Measurements from ENCODE around the gene PIKFYVE.
"Not testable (repeated sequence)": the region's sequence is repeated elsewhere in the genome, so short reads cannot be mapped to it uniquely, and the experiment has no call there.

Gene PIKFYVE

DNA sequence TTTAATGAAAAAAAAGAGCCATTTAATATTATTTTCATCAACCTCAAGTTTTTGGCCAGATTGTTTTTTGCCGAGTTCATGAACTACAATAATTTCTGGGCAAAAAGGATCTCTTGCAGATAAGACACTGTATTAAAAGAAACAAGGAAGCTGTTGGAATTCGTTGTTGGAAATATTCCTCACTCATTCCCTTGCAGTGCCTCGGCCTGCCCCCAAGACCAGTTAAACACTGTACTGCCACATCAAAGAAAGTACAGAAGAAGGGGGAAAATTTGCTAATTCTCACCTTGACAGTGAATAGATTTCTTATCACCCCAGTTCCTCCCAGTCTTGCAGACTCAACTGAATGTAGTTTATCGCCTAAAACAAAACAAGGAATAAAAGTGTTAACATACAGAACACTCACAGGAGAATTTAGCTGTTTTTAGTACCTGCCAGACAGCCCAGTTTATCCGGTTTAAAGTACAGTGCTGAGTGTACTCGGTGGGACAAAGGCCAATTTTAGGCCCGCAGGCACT lies 12.4 kb upstream of the PIKFYVE start:
- peak overlapping the region; percentile 94 for H3K4me3 ChIP-seq
- H3K36me3 ChIP-seq = peaks cover 42% of the 10 kb centered on the region
- no peaks in the 10 kb centered on the region for H3K9me3 ChIP-seq
- peak overlapping the region; percentile 31; the same call in 1 of the 2 replicates for H3K27ac ChIP-seq
- no peak for TF ChIP-seq Cebpa-rat (IDR thresholded peaks at IDR 0.05)
- peak overlapping the region; percentile 79 for H3K9ac ChIP-seq
- H3K27me3 ChIP-seq = no peaks in the 10 kb centered on the region
- H3K4me1 ChIP-seq = peaks cover 50% of the 10 kb centered on the region
- peak overlapping the region; percentile 80 for H3K4me2 ChIP-seq
- H4K20me1 ChIP-seq = peaks cover 11% of the 10 kb centered on the region

DNA sequence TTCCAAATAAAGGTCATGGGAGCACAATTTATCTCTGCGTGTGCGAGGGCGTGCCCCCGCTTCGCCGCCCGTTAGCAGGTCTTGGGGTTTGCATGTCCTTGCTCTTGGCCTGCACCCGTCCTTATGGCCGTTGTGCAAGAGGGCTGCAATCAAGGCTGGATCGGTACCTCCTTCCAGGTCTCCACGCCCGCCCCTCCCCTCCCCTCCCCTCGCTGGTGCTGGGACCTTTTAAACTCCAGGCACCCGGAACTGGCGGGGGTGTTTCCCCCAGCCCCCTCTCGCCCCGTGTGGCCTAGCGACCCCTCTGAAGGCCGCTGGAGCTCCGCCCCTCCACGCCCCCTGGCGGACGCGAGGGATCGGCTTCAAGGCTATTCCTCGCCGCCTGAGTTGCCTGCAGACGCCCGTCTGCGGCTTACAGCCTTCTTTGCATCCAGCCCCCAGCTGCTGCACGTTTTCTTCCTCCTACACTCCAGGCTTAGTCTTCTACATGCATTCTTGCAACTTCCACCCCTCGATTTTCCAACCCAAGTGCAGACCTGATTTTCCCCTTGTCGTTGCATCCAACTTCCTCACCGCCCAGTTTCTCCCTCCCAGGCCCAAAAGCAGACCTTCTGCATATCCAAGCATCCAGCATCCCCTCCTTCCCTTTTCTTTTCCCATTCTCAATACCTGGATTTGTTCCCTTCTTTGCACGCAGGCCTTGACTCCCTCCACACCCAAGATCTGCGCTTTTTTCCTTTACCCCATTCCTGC lies 11.8 kb upstream of the PIKFYVE start:
- H3K27me3 ChIP-seq = no peaks in the 10 kb centered on the region
- H3K4me2 ChIP-seq = peak overlapping the region; percentile 80
- peaks cover 11% of the 10 kb centered on the region for H4K20me1 ChIP-seq
- peaks cover 36% of the 10 kb centered on the region for H3K36me3 ChIP-seq
- H3K4me3 ChIP-seq = peak overlapping the region; percentile 94
- peak overlapping the region; percentile 79 for H3K9ac ChIP-seq
- H3K4me1 ChIP-seq = peaks cover 50% of the 10 kb centered on the region
- H3K27ac ChIP-seq = peak overlapping the region; percentile 40
- peak; percentile 21; the same call in 1 of the 2 replicates for TF ChIP-seq Cebpa-rat (IDR thresholded peaks at IDR 0.05)
- no peaks in the 10 kb centered on the region for H3K9me3 ChIP-seq

DNA sequence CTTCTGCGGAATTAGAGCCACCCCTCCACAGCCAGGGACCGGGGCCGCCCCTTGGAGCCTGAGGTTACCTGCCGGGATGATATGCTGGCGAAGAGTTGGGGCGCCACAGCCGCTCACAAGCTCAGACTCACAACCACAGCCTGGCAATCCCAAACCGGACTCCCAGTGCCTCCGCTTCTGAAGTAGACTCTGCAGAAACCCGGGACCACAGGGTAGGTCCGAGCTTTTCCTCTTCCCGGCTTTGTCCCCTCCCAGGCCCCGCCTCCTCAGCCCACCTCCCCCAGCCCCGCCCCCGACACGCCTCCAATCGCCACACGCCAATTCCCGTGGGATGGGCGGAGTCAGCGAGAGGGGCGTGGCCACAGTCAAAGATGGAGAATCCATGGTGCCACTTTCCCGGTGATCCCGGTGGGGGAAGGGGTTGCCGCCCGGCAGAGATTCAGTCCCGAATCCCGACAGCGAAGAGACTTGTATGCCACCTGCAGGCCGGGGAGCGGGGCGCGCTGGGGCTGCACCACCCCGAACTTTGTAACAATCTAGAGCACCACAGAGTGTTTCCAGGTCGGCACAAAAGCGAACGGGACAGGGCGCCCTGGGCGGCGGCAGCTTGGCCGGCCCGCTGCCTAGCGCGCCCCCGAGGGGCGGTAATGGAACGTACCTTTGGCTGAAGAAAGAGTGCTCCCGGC lies 11.0 kb upstream of the PIKFYVE start, which contains the start of gene IDH1:
TSS of gene IDH1 (minus strand) at position 201 of the 686 bp plus-strand sequence. CDS start 3,520 bp downstream, outside the sequence.
- H3K36me3 ChIP-seq = peaks cover 29% of the 10 kb centered on the region
- H3K9ac ChIP-seq = peak within 1 kb of the TSS; percentile 79
- H3K27ac ChIP-seq = peak within 1 kb of the TSS; percentile 40
- no peaks in the 10 kb centered on the region for H3K9me3 ChIP-seq
- H3K27me3 ChIP-seq = no peaks in the 10 kb centered on the region
- H3K4me1 ChIP-seq = peaks cover 50% of the 10 kb centered on the region
- peak within 1 kb of the TSS; percentile 80 for H3K4me2 ChIP-seq
- no peak for TF ChIP-seq Cebpa-rat (IDR thresholded peaks at IDR 0.05)
- peak within 1 kb of the TSS; percentile 94 for H3K4me3 ChIP-seq
- peaks cover 11% of the 10 kb centered on the region for H4K20me1 ChIP-seq

DNA sequence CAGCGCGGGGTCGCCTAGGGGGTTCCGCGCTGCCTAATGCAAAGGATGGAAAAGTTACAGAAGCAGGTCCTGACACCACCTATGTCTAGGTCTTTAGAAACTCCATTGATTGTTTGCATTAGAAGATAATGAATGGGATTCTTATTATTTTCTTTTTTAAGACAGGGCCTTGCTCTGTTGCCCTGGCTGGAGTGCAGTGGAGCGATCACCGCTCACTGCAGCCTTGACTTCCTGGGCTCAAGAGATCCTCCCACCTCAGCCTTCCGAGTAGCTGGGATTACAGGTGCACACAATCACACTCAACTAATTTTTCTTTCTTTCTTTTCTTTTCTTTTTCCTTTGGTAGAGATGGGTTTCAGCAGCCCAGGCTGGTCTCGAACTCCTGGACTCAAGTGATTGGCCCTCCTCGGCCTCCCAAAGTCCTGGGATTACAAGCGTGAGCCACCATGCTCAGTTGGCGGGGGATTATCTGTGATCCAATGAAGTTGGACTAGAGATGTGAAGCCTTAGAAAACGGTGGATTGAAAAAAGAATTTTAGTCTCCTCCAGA lies 10.4 kb upstream of the PIKFYVE start:
- Histone ChIP-seq H4K20me1 (peaks cover 11% of the 10 kb centered on the region), H3K4me1 (peaks cover 44% of the 10 kb centered on the region), H3K4me3 (peak overlapping the region; percentile 94), H3K4me2 (peak overlapping the region; percentile 78), H3K27me3 (no peaks in the 10 kb centered on the region), H3K36me3 (peaks cover 23% of the 10 kb centered on the region), H3K9ac (peak overlapping the region; percentile 58; the same call in 1 of the 2 replicates), H3K9me3 (no peaks in the 10 kb centered on the region), H3K27ac (0 out of 2 replicates have a peak overlapping the region, but pooled peaks have one; percentile 21)
- TF ChIP-seq Cebpa-rat (IDR thresholded peaks at IDR 0.05) = no peak

DNA sequence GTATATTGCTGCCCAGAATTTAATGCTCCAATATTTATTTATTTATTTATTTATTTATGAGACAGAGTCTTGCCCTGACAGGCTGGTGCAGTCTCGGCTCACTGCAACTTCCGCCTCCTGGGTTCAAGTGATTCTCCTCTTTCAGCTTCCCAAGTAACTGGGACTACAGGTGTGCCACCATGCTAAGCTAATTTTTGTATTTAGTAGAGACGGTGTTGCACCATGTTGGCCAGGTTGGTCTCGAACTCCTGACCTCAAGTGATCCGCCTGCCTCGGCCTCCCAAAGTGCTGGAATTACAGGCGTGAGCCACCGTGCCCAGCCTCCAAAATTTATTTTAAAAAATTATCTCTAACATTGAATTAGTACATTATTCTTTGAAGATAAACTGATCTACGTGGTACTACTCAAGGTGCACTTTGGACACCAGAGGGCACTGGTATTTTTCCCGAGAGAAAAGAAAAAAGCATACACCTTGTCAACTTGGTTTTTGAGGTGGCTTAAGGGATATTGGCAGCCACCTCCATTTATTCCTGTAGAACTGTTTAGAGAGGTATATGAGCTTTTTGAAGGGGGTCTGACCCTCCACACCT lies 9.8 kb upstream of the PIKFYVE start:
- Histone ChIP-seq H3K27ac (no peak overlapping the region), H4K20me1 (peaks cover 11% of the 10 kb centered on the region), H3K36me3 (peaks cover 17% of the 10 kb centered on the region; the same call in 1 of the 2 replicates), H3K4me3 (no peak overlapping the region), H3K9ac (no peak overlapping the region), H3K9me3 (no peaks in the 10 kb centered on the region), H3K4me1 (peaks cover 37% of the 10 kb centered on the region), H3K4me2 (0 out of 2 replicates have a peak overlapping the region, but pooled peaks have one; percentile 78), H3K27me3 (no peaks in the 10 kb centered on the region)
- no peak for TF ChIP-seq Cebpa-rat (IDR thresholded peaks at IDR 0.05)

DNA sequence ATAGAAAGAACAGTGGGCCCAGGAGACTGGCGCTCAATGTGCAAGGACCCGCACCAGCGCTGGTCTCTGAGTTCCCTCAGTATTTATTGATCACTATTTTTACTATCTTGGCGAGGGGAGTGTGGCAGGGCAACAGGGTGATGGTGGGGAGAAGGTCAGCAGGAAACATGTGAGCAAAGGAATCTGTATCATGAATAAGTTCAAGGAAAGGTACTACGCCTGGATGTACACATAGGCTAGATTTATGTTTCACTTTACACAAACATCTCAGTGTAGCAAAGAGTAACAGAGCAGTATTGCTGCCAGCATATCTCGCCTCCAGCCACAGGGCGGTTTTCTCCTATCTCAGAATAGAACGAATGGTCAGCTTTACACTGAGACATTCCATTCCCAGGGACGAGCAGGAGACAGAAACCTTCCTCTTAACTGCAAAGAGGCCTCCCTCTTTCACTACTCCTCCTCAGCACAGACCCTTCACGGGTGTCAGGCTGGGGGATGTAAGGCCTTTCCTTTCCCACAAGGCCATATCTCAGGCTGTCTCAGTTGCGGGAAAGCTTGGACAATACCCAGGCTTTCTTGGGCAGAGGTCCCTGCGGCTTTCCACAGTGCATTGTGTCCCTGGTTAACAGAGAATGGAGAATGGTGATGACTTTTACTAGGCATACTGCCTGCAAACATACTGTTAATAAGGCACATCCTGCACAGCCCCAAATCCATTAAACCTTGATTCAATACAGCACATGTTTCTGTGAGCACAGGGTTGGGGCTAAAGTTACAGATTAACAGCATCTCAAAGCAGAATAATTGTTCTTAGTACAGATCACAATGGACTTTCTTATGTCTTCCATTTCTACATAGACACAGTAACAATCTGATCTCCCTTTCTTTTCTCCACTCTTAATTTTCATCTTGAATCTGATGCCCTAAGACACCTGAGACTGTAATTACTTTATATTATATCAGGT lies 8.9 kb upstream of the PIKFYVE start:
- H3K9me3 ChIP-seq, H3K27me3 ChIP-seq, H3K27ac ChIP-seq, H3K4me3 ChIP-seq, H3K36me3 ChIP-seq, H3K9ac ChIP-seq, H3K4me2 ChIP-seq: not testable (repeated sequence)
- Histone ChIP-seq H4K20me1 (peaks cover 11% of the 10 kb centered on the region), H3K4me1 (peaks cover 29% of the 10 kb centered on the region)

DNA sequence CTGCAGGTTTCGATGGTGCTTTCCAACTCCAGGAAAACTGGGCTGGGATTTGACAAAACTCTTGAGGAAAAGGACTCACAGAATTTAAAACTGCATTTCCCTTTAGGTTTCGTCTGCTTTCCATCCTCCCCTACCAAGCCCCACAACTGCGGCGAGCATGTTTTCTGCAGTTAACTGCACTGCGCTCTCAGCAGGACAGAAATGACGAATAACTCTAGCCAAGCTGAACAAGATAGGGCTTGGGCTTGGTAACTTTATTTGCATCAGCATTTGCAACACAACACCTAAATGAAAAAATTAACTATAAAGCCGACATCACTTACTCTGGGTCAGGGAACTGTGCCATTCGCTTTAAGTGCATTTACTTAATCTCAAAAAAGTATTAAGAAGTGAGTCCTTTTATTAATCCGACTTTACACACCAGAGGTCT lies 669 bp upstream of the PIKFYVE start:
- Histone ChIP-seq H3K4me2 (peak overlapping the region; percentile 80), H3K27me3 (no peaks in the 10 kb centered on the region), H3K9me3 (peaks cover 13% of the 10 kb centered on the region; the same call in 1 of the 2 replicates), H3K9ac (peak overlapping the region; percentile 90), H4K20me1 (peaks cover 31% of the 10 kb centered on the region; the same call in 1 of the 2 replicates), H3K36me3 (peaks cover 13% of the 10 kb centered on the region), H3K27ac (peak overlapping the region; percentile 96), H3K4me1 (peaks cover 36% of the 10 kb centered on the region), H3K4me3 (peak overlapping the region; percentile 82)
- TF ChIP-seq Cebpa-rat (IDR thresholded peaks at IDR 0.05) = no peak

DNA sequence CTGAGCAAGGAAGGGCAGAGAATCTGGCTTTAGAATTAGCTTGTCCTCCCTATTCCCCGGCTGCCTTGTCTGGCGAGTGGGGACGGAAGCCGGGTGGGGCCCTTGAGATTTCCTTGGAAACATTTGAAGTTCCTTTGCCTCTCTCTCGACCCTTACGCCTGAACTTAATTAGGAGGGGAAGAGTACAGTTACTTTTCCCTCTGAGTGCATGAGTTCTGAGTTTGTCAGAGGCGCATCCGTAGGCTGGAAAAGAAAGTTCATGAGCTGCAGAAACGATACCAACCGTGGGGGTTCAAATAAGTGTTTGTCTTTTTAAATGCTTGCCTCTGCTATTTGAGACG lies 468 bp downstream of the PIKFYVE start:
- Histone ChIP-seq H3K4me1 (peaks cover 36% of the 10 kb centered on the region), H3K27me3 (no peaks in the 10 kb centered on the region), H3K4me3 (peak overlapping the region; percentile 82), H4K20me1 (peaks cover 37% of the 10 kb centered on the region; the same call in 1 of the 2 replicates), H3K36me3 (peaks cover 23% of the 10 kb centered on the region), H3K9me3 (peaks cover 13% of the 10 kb centered on the region; the same call in 1 of the 2 replicates), H3K9ac (peak overlapping the region; percentile 90), H3K4me2 (peak overlapping the region; percentile 94), H3K27ac (peak overlapping the region; percentile 96)
- TF ChIP-seq Cebpa-rat (IDR thresholded peaks at IDR 0.05) = no peak

Data from BLaER1 (cell line).